NB4 (cell line): Measurements from ENCODE around the gene HKDC1.

Experiments used
- DNase-seq: peaks from one replicate; pipeline ENCODE4 v3.0.0; 2010; ENCODE audit warnings: low read depth
- H3K4me3 ChIP-seq: one replicate; pipeline ENCODE4 v1.5.1; 2011; ENCODE audit warnings: mild to moderate bottlenecking, low read depth, low read length, moderate library complexity
- MYC ChIP-seq: IDR thresholded peaks from 2 replicates; pipeline ENCODE4 v1.6.1; 2011; ENCODE audit warnings: low read depth, low read length
- POLR2A ChIP-seq: IDR thresholded peaks from 2 replicates; pipeline ENCODE4 v1.6.1; 2011; ENCODE audit warnings: mild to moderate bottlenecking; ENCODE audit not compliant: insufficient read length; ENCODE audit errors: extremely low read depth
- TF ChIP-seq, protein P1 (sequence below): IDR thresholded peaks from 2 replicates; pipeline ENCODE4 v1.6.1; 2011; ENCODE audit warnings: low read depth, low read length
- TF ChIP-seq, protein P2 (sequence below): IDR thresholded peaks from one replicate; pipeline ENCODE4 v1.5.1; 2012; ENCODE audit warnings: low read depth, low read length

Gene HKDC1

DNA sequence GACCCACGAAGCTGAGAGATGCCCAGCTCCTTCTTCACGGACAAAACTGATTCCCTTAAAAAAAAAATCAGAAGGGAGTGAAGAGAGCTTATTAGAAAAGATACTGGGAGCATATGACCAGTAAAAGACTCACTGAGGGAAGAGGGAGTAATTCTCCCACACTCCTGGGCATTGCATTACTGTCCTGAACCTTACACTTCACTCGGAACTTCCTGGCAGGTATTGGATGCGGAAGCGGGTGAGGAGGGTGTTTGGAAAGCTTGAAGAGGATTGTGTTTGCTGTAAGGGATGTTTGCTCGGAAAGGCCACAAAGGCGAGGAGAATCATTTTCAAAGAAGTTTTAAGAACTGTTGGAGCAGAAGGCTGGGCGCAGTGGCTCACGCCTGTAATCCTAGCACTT is 375 bp downstream of the HKDC1 start:
- DNase-seq = no peak
- H3K4me3 ChIP-seq = no peak overlapping the region
- TF ChIP-seq, protein P1, sequence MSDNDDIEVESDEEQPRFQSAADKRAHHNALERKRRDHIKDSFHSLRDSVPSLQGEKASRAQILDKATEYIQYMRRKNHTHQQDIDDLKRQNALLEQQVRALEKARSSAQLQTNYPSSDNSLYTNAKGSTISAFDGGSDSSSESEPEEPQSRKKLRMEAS = no peak

DNA sequence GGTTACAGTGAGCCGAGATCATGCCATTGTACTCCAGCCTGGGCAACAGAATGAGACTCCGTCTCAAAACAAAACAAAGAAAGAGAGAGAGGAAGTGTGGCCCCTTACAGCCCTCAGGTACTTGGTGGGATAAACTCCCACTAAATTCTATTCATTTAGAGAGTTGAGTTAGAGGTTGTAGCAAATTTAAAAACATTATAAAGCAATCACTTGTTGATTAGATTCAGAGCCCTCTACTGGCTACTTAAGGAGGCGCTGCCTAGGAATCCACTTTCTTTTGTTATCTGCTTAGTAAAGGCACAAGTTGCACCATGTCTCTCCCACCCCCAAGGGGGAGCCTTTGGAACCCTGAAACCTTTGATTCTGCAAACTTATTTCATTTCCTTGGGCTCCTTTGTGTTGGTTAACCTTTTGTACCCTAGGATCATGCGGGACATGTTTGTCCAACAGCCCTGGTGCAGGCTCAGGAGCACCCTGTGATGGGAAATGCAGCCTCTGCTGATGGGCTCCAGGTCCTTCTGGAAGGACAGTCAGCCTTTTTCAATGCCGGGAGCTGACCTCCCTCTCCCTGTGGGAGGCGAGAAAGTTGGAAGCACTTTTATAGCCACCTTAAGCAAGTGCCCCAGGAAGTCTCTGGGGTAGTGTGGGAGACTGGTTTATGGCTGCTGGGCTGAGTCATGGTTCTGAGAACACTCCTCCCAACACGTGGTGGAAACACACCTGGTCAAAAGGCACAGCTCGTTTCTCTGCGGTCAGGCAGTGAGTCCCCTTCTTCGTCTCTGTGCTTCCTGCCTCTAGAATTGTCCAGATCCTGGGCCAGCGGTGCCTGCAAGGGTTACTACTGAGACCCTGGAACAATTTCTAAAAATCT is 2.3 kb downstream of the HKDC1 start:
- TF ChIP-seq, protein P1 = peak; percentile 98
- TF ChIP-seq, protein P2, sequence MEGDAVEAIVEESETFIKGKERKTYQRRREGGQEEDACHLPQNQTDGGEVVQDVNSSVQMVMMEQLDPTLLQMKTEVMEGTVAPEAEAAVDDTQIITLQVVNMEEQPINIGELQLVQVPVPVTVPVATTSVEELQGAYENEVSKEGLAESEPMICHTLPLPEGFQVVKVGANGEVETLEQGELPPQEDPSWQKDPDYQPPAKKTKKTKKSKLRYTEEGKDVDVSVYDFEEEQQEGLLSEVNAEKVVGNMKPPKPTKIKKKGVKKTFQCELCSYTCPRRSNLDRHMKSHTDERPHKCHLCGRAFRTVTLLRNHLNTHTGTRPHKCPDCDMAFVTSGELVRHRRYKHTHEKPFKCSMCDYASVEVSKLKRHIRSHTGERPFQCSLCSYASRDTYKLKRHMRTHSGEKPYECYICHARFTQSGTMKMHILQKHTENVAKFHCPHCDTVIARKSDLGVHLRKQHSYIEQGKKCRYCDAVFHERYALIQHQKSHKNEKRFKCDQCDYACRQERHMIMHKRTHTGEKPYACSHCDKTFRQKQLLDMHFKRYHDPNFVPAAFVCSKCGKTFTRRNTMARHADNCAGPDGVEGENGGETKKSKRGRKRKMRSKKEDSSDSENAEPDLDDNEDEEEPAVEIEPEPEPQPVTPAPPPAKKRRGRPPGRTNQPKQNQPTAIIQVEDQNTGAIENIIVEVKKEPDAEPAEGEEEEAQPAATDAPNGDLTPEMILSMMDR = peak; percentile 82
- TF ChIP-seq POLR2A (no peak), MYC (peak; percentile 95)
- peak; percentile 88 for DNase-seq
- peak overlapping the region; percentile 33 for H3K4me3 ChIP-seq

DNA sequence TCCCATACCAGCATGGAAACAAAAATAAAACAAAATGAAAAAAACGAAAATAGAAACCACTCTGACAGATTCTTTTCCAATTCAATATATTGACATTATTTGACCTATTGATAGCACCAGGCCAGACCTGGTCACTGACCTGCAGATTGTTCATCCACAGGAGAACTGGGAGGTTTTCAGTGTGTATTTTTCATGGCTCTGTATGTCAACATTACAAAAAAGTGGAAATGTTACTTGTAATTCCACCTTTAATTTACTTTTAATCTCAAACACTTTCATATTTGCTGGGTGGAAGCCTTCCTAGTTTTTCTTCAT is 2.9 kb downstream of the HKDC1 start:
- TF ChIP-seq POLR2A = no peak
- no peak for TF ChIP-seq MYC
- TF ChIP-seq, protein P1 = no peak
- TF ChIP-seq, protein P2 = no peak
- H3K4me3 ChIP-seq = no peak overlapping the region
- no peak for DNase-seq

DNA sequence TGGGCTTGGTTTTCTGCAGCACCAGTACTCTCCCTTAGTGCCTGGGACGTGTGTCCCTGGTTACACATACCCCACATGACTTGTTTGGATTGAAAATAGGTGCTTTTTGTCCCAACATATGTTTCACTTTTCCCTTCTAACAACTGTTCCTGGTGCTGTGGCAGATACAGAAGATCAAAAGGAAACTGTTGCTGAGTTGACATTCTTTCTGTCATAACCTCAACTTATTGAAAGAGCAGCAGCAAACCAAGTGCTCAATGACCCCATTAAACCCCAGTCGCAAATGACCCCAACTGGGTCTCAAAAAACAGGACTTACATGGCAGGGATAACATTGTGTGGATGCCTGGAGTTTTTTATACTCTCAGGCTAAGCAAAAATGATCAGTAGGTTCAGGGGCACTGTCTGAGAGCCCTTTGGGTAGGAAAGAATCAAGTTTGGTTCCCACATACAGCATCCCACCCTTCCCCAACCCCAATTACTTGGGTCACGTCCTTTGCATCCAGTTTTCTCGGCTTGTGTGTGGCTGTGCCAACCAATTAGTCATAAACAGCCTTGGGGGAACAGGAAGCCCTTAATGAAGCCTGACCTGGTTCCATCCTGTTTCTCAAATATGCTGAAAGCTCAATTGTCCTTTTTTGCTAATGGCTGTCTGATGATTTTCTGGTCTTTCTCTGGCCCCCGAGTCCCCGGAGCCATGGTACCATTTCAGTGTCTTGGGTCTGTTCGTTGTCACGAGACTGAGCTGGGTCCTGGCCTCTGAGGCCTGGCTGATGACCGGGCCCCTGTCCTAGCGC is 4.9 kb downstream of the HKDC1 start:
- TF ChIP-seq POLR2A = no peak
- peak; percentile 48 for DNase-seq
- no peak overlapping the region for H3K4me3 ChIP-seq

DNA sequence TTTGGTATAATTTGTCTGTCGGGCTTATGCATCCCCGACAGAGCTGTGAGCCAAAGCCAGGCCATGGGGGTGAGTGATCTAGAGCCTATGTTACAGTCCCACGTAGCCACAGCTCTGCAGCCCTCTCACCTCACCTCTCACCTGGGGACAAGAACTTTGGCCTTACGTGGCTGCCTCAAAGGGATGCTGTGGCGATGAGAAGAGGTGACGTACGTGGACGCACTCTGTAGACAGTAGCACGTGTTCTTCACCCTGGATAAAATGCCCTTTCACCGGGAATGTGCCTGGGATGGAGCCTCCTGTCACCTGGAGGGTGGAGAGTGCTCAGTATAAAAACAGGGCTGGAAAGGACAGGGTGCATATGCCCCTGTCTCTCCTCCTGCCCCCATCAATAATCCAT is 5.5 kb downstream of the HKDC1 start:
- no peak for TF ChIP-seq POLR2A
- no peak for TF ChIP-seq MYC
- TF ChIP-seq, protein P2 = no peak
- TF ChIP-seq, protein P1 = no peak
- H3K4me3 ChIP-seq = no peak overlapping the region

DNA sequence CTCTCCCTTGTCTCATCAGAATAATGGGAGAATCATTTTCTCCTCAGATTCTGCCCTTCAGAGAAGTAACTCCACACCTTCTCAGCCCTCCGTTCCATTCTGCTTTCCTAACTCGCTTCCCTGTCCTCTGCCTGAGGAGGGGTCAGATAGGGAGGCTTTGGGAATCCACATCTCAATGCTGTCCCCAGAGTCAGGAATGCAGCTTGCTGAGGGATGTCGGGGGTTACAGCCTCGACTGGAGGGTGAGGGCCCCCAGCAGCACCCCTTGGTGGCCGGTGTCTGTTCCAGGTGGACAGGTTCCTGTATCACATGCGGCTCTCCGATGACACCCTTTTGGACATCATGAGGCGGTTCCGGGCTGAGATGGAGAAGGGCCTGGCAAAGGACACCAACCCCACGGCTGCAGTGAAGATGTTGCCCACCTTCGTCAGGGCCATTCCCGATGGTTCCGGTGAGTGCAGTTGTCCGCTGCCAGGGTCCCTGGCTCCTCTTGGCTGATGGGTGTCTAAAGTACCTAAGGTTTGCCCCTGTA is 6.9 kb downstream of the HKDC1 start:
- TF ChIP-seq, protein P2 = no peak
- no peak for TF ChIP-seq MYC
- TF ChIP-seq, protein P1 = no peak
- TF ChIP-seq POLR2A = no peak
- DNase-seq = no peak
- H3K4me3 ChIP-seq = no peak overlapping the region

More for the DNA sequence above, 5.5 kb downstream of the HKDC1 start:
- no peak for DNase-seq
